Measurements from ENCODE around the gene KCNJ6.

GRCh38 chr21:37759777-37760176 lies 156.5 kb downstream of the KCNJ6 start:
- TF ChIP-seq POLR2A (IDR thresholded peaks at IDR 0.05), result no peak
- TF ChIP-seq CTCF (IDR thresholded peaks at IDR 0.05), result no peak

Data from testis (tissue), 2 donors.